VCaP (cell line): ENCODE data around the gene F3.
A peak's percentile ranks its signal among the peaks of the same experiment; 100 is the strongest.

ENCODE experiments used
- H3K27ac ChIP-seq: fragments of 450-650 bp; 2 replicates; pipeline ENCODE4 v1.5.1; 2017
- CTCF ChIP-seq: fragments of 450-650 bp; conservative IDR thresholded peaks from 2 replicates; pipeline ENCODE4 v1.5.1; 2017; ENCODE audit warnings: mild to moderate bottlenecking, moderate library complexity

Gene F3

DNA sequence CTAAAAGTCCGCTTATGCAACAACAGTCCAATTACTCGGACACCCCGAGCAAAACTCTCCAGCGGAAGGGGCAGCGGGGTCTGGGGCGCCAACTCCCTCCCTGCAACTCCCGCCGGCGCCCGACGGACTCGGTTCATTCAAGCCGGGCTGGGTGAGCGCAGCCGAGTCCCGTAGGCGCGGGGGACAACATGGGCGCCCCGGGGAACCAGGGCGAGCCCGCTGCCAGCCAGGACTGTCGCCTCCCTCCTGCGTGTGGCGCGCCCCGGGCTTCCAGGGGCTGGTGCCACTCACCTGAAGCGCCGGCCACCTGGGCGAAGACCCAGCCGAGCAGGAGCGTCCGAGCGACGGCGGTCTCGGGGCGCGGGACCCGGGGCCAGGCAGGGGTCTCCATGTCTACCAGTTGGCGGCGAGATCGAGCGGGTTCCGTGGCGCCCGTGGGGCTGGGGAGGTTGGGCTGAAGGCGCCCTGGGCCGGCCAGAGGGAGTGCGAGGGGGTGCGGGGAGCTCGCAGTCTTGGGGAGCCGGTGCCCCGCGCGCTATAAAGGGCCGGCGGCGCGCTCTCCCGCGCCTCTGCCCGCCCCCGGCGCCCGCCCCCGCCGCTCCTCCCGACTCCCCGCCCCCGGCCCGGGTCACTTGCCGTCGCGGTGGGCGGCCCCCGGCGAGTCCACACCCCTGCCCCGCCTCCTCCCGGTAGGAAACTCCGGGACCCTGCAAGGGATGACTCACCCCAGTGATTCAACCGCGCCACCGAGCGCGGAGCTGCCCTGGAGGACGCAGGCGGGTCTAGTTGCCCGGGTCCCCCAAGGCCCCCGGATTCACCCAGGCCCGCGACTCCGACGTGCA lies at the start of gene F3:
TSS of gene F3 (minus strand) at position 514 of the 842 bp plus-strand sequence. CDS start at position 391, 123 bp downstream.
- H3K27ac ChIP-seq = peak within 1 kb of the TSS; percentile 90

DNA sequence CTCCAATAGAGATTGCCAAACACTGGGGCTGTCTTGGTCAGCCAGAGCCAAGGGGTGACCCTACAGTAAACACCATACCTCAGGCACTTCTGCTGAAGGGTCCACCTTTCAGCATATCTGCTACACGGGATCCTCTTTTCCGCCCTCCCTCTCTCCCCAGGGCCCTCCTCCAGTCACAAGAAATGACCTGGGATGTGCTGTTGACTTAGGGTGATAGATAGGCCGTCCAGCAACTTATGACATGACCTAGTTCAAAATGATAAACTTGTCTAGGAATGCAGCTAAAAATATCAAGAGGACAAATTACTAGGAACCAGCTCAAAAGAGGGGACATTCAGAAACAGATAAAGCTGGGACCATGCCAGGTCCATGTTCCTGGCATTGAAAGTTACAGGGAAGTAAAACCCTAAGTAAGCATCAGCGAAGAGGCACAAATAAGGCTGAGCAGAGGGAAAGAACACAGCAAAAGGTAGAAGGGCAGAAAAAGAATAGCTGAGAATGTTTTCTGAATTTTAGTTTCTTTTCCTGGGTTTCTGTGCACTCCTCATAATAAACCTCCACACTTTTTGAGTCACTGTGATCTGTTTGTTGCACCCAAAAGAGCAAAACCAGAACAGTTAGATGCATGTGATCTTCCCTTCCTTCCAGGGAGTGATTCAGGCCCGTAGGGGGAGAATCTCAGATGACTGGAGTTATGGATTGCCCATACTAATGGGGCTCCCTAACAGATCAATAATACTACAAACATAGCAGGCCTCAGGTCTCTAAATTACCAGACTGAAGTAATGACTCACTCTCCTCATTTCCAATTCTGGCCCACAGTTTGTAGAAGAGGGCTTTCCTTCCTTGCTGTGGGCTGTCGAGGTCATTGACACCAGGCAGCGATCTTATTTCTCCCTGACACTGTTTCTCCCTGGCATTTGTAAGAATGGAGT lies 48.9 kb upstream of the F3 start:
- peak overlapping the region; percentile 87 for H3K27ac ChIP-seq
- no peak for TF ChIP-seq CTCF

More for the DNA sequence above, at the start of gene F3:
- peak; percentile 10; the same call in 1 of the 2 replicates for TF ChIP-seq CTCF

DNA sequence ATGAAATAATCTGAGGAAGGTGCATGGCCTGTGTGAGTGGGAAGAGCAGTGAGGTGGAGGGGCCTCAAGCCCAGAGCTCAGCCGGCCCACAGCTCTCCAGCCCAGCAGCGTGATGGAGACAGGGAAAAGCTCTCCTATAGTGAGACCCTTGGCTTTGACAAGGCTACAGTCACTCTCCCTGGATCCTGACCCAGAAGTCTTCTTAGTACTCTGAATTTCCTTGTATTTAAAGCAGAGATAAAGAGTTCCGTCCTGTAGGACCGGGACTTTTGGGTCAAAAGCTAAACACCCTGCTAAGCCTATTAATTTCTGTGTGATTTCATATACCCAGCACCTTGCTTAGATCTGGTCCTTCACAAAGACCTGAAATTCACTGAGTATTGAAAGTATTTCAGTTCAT lies 48.2 kb upstream of the F3 start:
- TF ChIP-seq CTCF = no peak
- peak overlapping the region; percentile 87 for H3K27ac ChIP-seq

GRCh38 chr1:94582565-94582964 lies 41.0 kb upstream of the F3 start:
- TF ChIP-seq CTCF = no peak
- no peak overlapping the region for H3K27ac ChIP-seq

DNA sequence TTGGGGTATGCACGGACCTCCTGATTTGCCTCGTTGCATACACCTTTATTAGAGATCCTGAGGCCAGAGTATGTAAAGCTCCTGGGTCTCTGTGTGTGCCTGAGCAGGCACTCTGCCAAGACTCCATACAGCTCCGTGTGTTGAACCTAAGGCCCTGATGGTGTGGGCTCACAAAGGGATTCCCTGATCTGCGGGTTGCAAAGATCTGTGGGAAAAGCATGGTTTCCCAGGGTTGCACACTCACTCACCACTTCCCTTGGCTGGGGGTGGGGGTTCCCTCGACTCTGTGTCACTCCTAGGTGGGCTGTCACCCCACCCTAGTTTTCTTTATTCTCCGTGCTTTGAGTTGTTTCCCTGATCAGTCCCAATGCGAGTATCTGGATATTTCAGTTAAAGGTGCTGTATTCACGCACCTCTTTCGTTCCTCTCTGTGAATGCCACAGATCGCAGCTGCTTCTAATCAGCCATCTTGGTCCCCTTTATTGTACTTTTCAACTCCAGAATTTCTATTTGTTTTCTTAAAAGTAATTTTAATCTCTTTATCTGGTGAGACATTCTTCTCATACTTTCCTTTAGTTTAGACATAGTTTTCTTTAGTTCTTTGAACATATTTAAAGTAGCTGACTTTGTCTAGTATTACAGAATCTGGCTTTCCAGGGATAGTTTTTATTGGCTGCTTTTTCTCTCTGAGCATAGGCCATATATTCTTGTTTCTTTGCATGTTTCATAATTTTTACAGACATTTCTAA lies 39.0 kb upstream of the F3 start:
- no peak for TF ChIP-seq CTCF
- H3K27ac ChIP-seq = no peak overlapping the region

- no peak for TF ChIP-seq CTCF
- H3K27ac ChIP-seq = no peak overlapping the region
Observed at GRCh38 chr1:94579876-94580294, 38.3 kb upstream of the F3 start.
